ENCODE results near the gene PLCG1. TPM values are rescaled to one million over a fixed set of nuclear protein-coding genes. Genes with fewer than 3 reads are reported as not detected.

Gene PLCG1
- polyA plus RNA-seq, 1 donor from 2014 or later, result 164 TPM

DNA sequence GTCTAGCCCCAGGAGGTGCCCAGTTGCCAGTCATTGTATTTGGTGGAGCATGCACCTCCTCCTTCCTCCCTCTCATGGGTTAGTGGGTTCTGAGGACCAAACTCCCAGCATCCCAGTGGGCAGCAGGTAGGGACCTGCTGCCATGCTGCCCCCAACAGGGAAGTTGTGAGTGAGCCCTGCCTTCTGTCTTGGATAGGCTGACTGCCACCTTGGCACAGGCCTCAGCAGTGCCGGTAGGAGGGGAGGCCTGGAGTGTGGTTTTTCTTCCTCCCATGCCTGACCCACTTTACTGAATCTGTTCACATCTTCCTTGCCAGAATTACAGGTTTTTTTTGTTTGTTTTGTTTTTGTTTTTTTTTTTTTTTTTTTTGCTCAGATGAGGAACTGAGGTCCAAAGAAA, 24.5 kb downstream of the PLCG1 start:
- Histone ChIP-seq H2AFZ (ENCODE audit: low read depth, low read length) (no peak overlapping the region), H3K4me3 (ENCODE audit: low read length) (no peak overlapping the region), H3K9ac (ENCODE audit: low read length) (no peak overlapping the region), H3K79me2 (replicated peaks; ENCODE audit: insufficient read depth, low read length) (peaks cover 12% of the 10 kb centered on the region), H3F3A (ENCODE audit: insufficient read depth, low read length, poor library complexity, severe bottlenecking) (no peaks in the 10 kb centered on the region), H3K36me3 (ENCODE audit: insufficient read depth, low read length) (peaks cover 9% of the 10 kb centered on the region), H3K9me3 (ENCODE audit: low read length) (no peaks in the 10 kb centered on the region), H3K4me2 (ENCODE audit: low read length) (no peak overlapping the region), H3K27ac (ENCODE audit: low read length) (no peak overlapping the region), H3K9me2 (ENCODE audit: insufficient read depth, low read length) (no peaks in the 10 kb centered on the region), H4K20me1 (ENCODE audit: insufficient read depth) (peaks cover 9% of the 10 kb centered on the region), H3K27me3 (ENCODE audit: insufficient read depth, low read depth, low read length) (no peaks in the 10 kb centered on the region)
- TF ChIP-seq POLR2AphosphoS5 (IDR thresholded peaks at IDR 0.05), result no peak
- no peak for TF ChIP-seq MXI1 (conservative IDR thresholded peaks at IDR 0.05; ENCODE audit: poor library complexity, severe bottlenecking)
- no peak for TF ChIP-seq EP300 (conservative IDR thresholded peaks at IDR 0.05; ENCODE audit: poor library complexity, severe bottlenecking)
- no peak for TF ChIP-seq TAF1 (IDR thresholded peaks at IDR 0.05; ENCODE audit: low read depth)
- TF ChIP-seq, protein P1, sequence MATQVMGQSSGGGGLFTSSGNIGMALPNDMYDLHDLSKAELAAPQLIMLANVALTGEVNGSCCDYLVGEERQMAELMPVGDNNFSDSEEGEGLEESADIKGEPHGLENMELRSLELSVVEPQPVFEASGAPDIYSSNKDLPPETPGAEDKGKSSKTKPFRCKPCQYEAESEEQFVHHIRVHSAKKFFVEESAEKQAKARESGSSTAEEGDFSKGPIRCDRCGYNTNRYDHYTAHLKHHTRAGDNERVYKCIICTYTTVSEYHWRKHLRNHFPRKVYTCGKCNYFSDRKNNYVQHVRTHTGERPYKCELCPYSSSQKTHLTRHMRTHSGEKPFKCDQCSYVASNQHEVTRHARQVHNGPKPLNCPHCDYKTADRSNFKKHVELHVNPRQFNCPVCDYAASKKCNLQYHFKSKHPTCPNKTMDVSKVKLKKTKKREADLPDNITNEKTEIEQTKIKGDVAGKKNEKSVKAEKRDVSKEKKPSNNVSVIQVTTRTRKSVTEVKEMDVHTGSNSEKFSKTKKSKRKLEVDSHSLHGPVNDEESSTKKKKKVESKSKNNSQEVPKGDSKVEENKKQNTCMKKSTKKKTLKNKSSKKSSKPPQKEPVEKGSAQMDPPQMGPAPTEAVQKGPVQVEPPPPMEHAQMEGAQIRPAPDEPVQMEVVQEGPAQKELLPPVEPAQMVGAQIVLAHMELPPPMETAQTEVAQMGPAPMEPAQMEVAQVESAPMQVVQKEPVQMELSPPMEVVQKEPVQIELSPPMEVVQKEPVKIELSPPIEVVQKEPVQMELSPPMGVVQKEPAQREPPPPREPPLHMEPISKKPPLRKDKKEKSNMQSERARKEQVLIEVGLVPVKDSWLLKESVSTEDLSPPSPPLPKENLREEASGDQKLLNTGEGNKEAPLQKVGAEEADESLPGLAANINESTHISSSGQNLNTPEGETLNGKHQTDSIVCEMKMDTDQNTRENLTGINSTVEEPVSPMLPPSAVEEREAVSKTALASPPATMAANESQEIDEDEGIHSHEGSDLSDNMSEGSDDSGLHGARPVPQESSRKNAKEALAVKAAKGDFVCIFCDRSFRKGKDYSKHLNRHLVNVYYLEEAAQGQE (IDR thresholded peaks at IDR 0.05; ENCODE audit: borderline replicate concordance), result no peak
- no peak for TF ChIP-seq SMC3 (conservative IDR thresholded peaks at IDR 0.05; ENCODE audit: poor library complexity)

DNA sequence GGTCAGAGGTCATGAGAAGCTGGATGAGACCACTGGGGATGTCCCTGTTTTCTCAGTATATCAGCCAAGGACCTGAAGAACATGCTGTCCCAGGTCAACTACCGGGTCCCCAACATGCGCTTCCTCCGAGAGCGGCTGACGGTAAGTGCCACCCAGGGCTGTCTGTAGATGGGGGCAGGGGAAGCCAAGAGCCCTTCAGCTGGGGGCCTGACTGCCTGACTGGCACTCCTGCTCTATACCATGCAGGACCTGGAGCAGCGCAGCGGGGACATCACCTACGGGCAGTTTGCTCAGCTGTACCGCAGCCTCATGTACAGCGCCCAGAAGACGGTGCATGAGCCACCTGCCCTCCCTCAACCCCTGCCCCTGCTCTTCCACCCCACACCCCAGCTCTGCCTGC, 25.1 kb downstream of the PLCG1 start:
- Histone ChIP-seq H3K27ac (ENCODE audit: low read length) (no peak overlapping the region), H4K20me1 (ENCODE audit: insufficient read depth) (peaks cover 9% of the 10 kb centered on the region), H3K9me2 (ENCODE audit: insufficient read depth, low read length) (no peaks in the 10 kb centered on the region), H3K9me3 (ENCODE audit: low read length) (no peaks in the 10 kb centered on the region), H3F3A (ENCODE audit: insufficient read depth, low read length, poor library complexity, severe bottlenecking) (no peaks in the 10 kb centered on the region), H3K4me2 (ENCODE audit: low read length) (no peak overlapping the region), H2AFZ (ENCODE audit: low read depth, low read length) (no peak overlapping the region), H3K79me2 (replicated peaks; ENCODE audit: insufficient read depth, low read length) (peaks cover 7% of the 10 kb centered on the region), H3K36me3 (ENCODE audit: insufficient read depth, low read length) (peaks cover 13% of the 10 kb centered on the region), H3K4me3 (ENCODE audit: low read length) (no peak overlapping the region), H3K9ac (ENCODE audit: low read length) (no peak overlapping the region), H3K27me3 (ENCODE audit: insufficient read depth, low read depth, low read length) (no peaks in the 10 kb centered on the region)
- no peak for TF ChIP-seq EP300 (conservative IDR thresholded peaks at IDR 0.05; ENCODE audit: poor library complexity, severe bottlenecking)
- TF ChIP-seq RAD21 (conservative IDR thresholded peaks at IDR 0.05), result no peak
- TF ChIP-seq, protein P2, sequence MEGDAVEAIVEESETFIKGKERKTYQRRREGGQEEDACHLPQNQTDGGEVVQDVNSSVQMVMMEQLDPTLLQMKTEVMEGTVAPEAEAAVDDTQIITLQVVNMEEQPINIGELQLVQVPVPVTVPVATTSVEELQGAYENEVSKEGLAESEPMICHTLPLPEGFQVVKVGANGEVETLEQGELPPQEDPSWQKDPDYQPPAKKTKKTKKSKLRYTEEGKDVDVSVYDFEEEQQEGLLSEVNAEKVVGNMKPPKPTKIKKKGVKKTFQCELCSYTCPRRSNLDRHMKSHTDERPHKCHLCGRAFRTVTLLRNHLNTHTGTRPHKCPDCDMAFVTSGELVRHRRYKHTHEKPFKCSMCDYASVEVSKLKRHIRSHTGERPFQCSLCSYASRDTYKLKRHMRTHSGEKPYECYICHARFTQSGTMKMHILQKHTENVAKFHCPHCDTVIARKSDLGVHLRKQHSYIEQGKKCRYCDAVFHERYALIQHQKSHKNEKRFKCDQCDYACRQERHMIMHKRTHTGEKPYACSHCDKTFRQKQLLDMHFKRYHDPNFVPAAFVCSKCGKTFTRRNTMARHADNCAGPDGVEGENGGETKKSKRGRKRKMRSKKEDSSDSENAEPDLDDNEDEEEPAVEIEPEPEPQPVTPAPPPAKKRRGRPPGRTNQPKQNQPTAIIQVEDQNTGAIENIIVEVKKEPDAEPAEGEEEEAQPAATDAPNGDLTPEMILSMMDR (IDR thresholded peaks at IDR 0.05; ENCODE audit: poor library complexity, severe bottlenecking), result no peak

DNA sequence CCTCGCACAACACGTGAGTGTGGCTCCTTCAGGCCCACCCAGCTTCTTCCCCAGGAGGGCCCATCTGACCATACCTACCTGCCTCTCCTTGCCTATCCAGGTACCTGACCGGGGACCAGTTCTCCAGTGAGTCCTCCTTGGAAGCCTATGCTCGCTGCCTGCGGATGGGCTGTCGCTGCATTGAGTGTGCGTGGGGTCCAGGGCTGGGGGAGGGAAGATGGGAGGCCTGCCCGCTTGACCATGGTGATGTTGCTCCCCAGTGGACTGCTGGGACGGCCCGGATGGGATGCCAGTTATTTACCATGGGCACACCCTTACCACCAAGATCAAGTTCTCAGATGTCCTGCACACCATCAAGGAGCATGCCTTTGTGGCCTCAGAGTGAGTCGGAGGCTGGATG, 26.5 kb downstream of the PLCG1 start:
- Histone ChIP-seq H3K36me3 (ENCODE audit: insufficient read depth, low read length) (peaks cover 13% of the 10 kb centered on the region), H3K4me2 (ENCODE audit: low read length) (no peak overlapping the region), H3K27me3 (ENCODE audit: insufficient read depth, low read depth, low read length) (no peaks in the 10 kb centered on the region), H3K9me3 (ENCODE audit: low read length) (no peaks in the 10 kb centered on the region), H3K27ac (ENCODE audit: low read length) (no peak overlapping the region), H3K9me2 (ENCODE audit: insufficient read depth, low read length) (no peaks in the 10 kb centered on the region), H2AFZ (ENCODE audit: low read depth, low read length) (no peak overlapping the region), H3K4me3 (ENCODE audit: low read length) (no peak overlapping the region), H4K20me1 (ENCODE audit: insufficient read depth) (peaks cover under 1% of the 10 kb centered on the region), H3F3A (ENCODE audit: insufficient read depth, low read length, poor library complexity, severe bottlenecking) (no peaks in the 10 kb centered on the region), H3K9ac (ENCODE audit: low read length) (no peak overlapping the region), H3K79me2 (replicated peaks; ENCODE audit: insufficient read depth, low read length) (no peaks in the 10 kb centered on the region)
- TF ChIP-seq, protein P1 (IDR thresholded peaks at IDR 0.05; ENCODE audit: borderline replicate concordance), result no peak
- no peak for TF ChIP-seq EZH2 (IDR thresholded peaks at IDR 0.05; ENCODE audit: borderline replicate concordance, insufficient read depth, low read length, poor library complexity, severe bottlenecking)

Measured in neural cell (in vitro differentiated cells).